HFF-Myc (cell line): ENCODE results near the gene ZNF423.

ENCODE experiments used
- DNase-seq: peaks from one replicate; pipeline ENCODE4 v3.0.0-alpha.2; 2011; ENCODE audit warnings: low read depth; ENCODE audit errors: extremely low read depth
- H3K4me3 ChIP-seq: replicated peaks from 2 replicates; pipeline ENCODE4 v1.5.1; 2011; ENCODE audit warnings: low read depth, mild to moderate bottlenecking, control low read depth, low read length
- CTCF ChIP-seq: IDR thresholded peaks from 2 replicates; pipeline ENCODE4 v1.5.1; 2012; ENCODE audit warnings: mild to moderate bottlenecking, low read depth, low read length, control low read depth; ENCODE audit errors: missing control alignments

Gene ZNF423

DNA sequence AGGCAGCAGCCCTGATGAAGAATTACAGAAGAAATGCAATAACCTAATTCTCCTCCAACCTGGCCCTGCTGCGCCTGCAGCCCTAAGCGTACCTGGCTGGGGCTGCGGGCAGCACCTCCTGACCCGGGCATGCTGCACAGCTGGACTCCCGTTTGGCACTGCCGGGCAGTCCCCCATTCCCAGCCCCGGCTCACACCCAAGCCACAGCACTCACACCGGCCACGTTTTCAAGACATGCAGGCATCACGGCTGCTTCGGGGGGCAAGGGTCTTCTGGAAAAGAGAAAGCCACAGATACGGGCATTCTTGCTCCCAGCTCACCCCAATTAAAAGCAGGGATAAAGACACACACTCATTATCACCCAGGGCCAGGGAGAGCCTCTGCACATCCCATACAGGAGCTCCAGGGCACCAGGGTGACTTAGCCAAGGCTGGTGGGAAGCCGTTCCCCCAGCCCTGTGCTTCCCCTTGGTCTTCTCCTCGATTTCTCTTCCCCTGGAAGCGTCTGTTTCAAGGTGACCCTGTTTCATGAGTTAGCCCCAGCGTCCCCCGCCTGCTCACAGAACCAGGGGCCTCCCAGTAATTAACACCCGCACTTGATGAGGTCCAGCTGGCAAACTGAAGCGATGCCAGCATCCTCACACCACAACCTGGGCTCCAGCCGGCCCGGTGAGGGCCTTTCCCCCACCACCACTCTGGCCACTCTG is 265.6 kb downstream of the ZNF423 start:
- no peak overlapping the region for H3K4me3 ChIP-seq
- TF ChIP-seq CTCF, result no peak
- DNase-seq, result no peak

- no peak for TF ChIP-seq CTCF
- H3K4me3 ChIP-seq, result no peak overlapping the region
Measured at GRCh38 chr16:49589544-49590031, 266.3 kb downstream of the ZNF423 start.

DNA sequence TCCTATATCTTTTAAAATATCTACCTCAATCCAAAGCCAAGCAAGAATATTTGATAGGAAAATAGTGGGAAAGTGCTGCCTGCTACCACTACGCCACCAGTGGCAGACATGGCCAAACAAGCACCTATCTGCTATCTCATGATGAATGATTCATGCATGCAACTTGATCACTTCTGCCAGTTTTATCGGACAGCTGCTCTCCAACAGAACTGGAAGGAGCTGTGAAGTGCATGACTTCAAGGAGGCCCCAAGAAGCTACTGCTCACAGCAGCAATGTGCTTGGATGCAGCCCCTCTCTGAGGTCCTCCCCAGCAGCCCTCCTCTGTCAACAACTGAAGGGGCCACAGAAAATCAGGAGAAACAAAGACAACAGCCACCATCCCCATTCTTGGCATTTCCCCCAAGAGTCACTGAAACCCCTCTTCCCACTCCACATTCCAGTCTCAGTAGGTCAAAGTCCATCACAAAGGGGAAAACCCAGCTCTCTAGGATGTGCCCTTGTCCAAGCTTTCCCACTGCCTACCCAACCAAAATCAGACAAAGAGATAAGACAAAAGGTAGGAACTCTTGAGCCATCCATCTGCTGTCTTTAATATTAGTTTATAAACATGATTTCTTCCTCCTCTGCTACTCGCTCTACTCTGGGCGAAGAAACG is 267.1 kb downstream of the ZNF423 start:
- no peak for TF ChIP-seq CTCF
- no peak for DNase-seq
- H3K4me3 ChIP-seq, result no peak overlapping the region

More at GRCh38 chr16:49589544-49590031, 266.3 kb downstream of the ZNF423 start:
- no peak for DNase-seq

DNA sequence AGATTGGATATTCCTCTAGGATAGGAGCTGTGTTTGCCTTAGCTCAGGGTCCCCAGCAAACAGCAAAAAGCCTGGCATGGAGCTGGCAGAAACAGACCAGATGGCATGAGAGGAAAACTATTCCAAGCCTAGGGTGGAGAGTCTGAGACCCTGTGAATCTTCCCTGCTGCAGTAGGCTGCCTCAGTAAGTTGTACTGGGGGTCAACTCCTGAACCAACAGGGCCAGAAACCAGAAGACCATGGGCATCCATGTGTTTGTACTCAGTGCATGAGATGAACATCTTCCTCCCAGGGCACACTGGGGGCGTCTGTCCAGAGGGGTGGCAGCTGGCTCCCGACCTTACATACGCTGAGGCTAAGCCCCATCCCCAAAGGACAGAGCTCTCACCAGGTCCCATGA is 267.9 kb downstream of the ZNF423 start:
- H3K4me3 ChIP-seq, result no peak overlapping the region
- no peak for DNase-seq
- no peak for TF ChIP-seq CTCF

DNA sequence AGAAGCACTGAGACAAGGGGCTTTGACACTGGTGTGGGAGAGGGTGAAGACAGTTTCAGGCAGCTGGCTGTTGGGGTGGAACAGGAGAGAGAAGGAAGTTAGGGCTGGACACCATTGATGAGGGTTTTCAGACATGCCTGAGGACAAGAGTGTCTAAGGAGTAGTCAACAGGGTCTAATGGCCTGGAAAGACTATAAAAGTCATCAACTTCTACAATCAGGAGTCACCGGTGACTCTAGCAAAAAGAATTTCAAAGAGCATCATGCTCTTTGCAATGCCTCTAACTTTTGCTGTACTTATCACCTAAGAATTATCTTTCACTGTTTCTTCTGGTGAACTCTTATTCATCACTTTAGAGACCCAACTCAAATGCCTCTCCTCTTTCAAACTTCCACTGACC is 268.4 kb downstream of the ZNF423 start:
- DNase-seq, result no peak

More for the DNA sequence above, 268.4 kb downstream of the ZNF423 start:
- no peak overlapping the region for H3K4me3 ChIP-seq
- no peak for TF ChIP-seq CTCF
